GM19438 (cell line): ENCODE results near the gene IFI30.

Experiments
- ATAC-seq: cut with Tn5 transposase; IDR thresholded peaks from one replicate; pipeline ENCODE4 v1.9.1; 2021; ENCODE audit warnings: low read depth; ENCODE audit not compliant: unreplicated experiment

IFI30 gene

DNA sequence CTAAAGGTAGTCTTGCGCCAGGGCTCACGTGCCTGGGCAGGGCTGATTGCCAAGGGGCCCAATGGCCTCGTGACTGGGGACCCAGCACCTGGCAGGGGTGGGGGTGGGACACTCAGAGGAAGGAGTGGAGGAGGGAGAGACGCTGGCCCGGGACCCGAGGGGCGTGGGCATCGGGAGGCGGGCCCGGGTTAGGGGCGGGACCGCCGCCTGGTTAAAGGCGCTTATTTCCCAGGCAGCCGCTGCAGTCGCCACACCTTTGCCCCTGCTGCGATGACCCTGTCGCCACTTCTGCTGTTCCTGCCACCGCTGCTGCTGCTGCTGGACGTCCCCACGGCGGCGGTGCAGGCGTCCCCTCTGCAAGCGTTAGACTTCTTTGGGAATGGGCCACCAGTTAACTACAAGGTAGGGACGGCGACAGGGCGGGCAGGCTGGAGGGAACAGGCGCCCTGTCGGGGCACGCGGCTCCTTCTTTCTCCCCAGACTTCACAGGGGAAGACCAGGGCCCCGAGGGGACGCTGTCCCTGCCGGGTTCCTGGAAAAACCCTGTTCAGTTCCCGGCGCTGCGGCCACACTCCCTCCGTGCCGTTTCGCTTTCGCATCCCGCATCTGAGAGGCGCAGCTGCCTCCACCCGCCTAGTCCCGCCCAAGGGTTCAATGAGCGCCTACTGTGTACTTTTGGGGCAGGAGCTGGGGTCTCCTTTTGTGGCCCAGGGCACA is at the start of gene IFI30:
IFI30 (plus strand) TSS at position 242 of the 717 bp plus-strand sequence; CDS start at position 271, 29 bp downstream.
- peak; percentile 47 for ATAC-seq

DNA sequence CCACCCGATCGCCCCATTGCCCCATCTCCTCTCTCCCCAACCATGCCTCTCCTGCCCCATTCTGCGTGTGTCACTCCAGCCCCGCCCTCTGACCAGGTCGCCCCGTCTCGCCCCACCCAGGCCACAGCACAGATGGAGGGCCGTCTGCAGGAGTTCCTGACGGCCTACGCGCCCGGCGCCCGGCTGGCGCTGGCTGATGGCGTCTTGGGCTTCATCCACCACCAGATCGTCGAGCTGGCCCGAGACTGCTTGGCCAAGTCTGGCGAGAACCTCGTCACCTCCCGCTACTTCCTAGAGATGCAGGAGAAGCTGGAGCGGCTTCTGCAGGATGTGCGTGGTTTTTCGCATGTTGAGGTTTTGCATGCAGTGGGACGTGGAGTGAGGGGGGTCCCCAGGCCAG is 49.8 kb upstream of the IFI30 start:
- ATAC-seq = no peak

DNA sequence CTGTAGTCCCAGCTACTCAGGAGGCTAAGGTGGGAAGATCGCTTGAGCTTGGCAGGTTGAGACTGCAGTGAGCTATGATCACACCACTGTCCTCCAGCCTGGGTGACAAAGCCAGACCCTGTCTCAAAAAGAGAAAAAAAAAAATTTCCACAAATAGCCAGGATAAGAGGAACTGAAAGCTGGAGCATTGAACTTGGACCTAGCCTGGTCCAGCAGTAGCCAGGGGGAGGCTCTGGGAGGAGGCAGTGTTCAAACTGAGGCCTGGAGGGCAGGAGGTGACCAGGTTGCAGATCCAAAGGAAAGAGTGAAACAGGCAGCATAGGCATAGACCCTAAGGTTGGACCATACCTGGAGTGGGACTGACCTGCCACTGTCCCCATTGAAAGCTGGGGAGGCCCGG is 47.5 kb upstream of the IFI30 start:
- ATAC-seq = no peak

DNA sequence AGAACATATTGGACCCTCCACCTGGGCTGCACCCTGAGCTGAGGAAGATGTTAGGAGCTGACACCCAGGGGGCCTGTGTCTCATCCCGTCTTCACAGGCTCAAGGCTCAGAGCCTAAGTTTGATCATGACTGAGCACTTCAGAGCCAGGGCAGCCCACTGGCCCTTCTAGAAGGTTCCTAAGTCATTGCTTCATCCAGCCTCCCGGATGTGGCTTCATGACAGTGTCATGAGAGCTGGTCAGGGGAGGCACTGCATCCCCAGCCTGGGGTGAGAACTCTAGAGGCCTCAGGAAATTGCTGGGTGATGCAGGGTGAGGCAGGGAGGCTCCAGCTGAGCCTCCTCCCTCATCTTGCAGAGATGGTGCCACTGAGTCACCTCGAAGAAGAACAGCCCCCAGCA is 45.6 kb upstream of the IFI30 start:
- ATAC-seq = no peak

DNA sequence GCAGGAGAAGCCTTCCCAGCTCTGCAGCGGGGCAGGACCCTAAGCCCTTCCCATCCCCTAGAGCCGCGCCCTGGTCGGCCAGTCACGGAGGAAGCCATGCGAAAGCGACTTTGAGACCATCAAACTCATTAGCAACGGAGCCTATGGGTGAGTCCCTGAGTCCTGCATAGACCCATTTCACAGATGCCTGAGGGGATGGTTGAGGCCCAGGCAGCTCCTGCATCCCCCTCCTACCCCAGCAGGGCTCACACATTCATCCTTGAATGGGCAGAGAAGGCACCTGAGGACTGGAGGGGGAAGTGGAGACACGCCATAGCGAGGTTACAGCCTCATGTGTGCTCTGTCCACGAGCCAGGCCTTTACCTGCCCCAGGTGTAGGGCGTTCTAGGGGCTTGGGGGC is 44.8 kb upstream of the IFI30 start:
- no peak for ATAC-seq

DNA sequence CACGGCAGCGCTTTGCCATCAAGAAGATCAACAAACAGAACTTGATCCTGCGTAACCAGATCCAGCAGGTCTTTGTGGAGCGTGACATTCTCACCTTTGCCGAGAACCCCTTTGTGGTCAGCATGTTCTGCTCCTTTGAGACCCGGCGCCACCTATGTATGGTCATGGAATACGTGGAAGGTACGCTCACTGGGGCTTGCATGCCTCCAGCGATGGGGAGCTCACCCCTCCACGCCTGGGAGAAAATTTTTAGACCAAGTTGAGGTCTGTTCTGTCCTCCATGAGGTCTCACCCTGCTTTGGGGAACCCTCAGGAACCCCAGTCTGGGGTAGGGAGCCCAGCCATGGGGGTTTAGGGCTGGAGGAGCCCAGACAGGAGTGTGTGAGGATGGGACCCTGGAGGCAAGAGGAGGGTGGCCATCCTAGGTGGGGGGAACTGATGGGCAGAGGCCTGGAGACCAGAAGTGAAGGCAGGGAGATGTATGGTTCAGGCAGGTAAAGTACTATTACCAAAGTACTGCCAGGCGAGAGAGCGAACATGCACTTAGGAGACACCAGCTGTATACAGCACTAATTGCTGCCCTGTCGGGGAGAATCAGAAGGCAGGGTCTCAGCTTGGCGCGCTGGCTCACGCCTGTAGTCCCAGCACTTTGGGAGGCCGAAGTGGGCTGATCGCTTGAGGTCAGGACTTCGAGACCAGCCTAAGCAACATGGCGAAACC is 42.9 kb upstream of the IFI30 start:
- ATAC-seq = no peak

DNA sequence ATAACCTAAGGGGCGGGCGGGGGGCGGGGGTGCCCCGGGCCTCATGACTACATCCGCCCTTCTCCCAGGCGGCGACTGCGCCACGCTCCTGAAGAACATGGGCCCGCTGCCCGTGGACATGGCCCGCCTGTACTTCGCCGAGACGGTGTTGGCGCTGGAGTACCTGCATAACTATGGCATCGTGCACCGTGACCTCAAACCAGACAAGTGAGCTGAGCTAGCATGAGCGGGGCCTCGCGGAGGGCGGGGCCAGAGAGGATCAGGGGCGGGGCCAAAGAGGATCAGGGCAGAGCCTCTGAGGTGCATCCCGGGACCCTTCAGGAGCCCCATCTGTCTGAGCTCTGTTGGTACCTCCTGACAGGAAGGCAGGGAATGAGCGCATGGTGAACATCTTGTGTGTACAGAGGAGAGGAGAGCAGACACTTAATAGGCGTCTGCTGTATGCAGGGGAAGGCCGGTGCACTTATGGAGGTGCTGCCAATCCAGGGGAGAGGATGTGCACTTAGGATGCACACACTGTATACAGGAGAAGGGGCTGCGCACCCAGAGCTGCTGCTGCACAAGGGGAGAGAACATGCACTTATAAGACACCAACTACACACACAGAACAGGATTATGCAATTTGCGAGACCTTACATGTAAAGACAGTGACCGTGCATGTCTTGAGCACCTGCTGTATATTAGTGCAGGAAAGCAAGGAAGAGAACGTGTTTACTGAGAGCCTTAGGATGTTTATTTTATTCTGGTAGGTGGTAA is 41.6 kb upstream of the IFI30 start:
- no peak for ATAC-seq

DNA sequence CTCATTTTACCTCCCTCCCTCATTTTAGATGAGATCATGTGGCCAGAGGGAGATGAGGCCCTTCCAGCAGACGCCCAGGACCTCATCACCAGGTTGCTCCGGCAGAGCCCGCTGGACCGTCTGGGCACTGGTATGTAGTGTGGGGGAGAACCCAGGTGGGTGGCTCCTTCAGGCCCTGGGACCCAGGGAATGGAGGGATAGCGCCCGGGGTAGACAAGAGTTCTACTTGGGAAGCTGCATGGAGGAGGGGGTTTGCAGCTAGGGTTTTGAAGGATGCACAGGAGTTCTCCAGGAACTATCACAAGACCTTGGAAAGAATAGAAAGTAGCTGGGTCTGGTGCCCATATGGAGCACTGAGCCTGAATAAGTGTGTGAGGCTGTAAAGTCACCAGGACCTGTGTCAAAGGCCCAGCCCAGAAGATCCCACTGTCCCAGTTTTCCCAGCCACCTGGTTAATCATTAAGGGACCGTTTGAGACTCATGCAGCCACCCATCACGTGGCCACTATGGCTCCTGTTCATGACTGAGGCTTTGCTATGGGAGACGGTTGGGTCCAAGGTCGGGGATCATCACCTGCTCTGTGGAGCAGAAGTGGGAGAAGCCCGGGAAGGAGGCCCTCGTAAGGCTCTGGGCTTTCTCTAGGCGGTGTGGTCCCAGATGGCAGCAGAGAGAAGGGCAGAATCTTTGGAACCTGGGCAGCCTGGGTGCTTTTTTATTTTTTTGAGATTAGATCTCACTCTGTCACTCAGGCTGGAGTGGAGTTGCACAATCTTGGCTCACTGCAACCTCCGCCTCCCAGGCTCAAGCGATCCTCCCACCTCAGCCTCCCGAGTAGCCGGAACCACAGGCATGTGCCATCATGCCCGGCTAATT is 37.7 kb upstream of the IFI30 start:
- no peak for ATAC-seq

DNA sequence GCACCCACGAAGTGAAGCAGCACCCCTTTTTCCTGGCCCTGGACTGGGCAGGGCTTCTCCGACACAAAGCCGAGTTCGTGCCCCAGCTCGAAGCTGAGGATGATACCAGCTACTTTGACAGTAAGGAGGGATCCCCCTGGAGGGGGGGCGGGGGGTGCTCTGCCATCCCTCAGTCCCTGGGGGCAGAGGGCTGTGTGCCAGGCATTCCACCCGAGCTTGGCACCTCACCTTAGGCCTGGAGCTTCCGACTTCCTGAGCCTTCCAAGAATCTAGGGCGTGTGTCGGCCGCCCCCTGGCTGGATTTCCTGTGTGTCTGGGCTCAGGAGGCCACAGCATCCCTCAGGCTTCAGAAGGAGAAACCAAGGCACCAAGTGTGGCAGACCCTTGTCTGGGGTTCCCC is 36.4 kb upstream of the IFI30 start:
- ATAC-seq = no peak

DNA sequence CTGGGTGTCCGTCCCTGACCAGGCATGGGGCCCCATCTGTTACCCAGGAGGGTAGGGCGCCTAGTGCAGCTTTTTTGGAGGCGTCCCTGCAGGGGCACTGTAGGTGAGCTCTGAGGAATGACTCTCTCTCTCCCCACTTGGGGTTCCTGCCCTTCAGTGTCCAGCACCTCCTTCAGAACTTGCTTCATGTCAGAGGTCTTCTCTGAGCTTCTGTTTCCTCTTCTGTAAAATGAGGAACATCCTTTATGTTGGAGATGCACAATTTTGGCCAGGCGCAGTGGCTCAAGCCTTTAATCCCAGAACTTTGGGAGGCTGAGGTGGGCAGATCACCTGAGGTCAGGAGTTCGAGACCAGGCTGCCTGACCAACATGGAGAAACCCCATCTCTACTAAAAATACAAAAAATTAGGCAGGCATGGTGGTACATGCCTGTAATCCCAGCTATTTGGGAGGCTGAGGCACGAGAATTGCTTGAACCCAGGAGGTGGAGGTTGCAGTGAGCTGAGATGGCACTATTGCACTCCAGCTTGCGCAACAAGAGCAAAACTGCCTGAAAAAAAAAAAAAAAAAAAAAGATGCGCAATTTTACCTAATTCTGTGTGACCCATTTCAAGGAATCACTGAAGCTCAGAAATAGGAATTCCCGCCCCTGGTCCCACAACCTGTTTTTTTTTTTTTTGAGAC is 35.8 kb upstream of the IFI30 start:
- ATAC-seq = no peak

DNA sequence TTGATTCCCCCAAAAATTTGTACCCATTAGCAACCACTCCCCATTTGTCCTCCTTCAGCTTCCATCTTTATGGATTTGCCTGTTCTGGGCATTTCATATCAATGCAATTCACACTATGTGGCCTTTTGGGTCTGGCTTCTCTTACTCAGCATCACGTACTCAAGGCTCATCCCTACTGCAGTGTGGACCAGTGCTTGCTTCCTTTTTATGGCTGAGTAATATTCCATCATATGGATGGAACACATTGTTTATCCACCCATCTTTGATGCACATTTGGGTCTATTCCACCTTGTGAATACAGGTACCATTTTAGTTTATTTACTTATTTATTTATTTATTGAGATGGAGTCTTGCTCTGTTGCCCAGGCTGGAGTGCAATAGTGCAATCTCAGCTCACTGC is 33.1 kb upstream of the IFI30 start:
- no peak for ATAC-seq

DNA sequence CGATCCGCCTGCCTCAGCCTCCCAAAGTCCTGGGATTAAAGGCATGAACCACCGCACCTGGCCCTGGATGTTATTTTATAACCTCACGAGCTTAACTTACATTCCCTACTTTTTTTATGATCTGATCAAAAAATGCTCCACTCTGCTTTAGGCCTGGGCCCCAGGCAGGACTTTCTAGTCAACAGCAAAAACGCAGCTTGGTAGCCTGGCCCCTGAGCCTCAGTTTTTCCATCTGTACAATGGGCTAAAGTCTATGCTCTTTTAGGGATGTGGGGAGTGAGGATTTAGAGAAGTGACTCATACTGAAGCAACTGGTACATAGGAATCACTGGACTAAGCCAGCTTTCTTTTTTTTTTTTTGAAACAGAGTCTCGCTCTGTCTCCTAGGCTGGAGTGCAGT is 32.6 kb upstream of the IFI30 start:
- ATAC-seq = no peak

DNA sequence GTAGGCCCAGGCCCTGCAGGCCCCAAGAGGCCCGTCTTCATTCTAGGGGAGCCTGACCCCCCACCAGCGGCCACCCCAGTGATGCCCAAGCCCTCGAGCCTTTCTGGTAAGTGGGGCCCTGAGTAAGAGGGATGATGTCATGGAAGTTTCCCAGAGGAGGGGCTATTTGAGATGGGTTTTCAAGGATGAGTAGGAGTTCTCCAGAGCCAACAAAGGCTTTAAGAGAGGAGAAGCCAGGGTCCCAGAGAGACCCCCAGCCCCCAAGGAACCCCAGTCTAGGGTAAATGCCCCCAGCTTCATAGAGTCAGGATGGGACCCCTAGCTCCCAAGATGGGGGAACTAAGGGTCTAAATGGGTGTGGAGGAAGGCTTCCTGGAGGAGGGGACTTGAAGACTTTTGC is 29.7 kb upstream of the IFI30 start:
- no peak for ATAC-seq

DNA sequence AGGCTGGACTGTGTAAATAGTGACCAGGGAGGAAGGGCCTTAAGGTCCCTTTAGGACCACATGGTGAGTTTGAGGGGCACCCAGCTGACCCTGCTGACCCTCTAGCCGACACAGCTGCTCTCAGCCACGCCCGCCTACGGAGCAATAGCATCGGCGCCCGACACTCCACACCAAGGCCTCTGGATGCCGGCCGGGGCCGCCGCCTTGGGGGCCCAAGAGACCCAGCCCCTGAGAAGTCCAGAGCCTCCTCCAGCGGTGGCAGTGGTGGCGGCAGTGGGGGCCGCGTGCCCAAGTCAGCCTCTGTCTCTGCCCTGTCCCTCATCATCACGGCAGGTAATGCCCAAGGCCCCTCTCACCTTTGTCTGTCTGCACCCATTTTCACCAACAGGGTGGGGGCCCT is 29.3 kb upstream of the IFI30 start:
- ATAC-seq = no peak

DNA sequence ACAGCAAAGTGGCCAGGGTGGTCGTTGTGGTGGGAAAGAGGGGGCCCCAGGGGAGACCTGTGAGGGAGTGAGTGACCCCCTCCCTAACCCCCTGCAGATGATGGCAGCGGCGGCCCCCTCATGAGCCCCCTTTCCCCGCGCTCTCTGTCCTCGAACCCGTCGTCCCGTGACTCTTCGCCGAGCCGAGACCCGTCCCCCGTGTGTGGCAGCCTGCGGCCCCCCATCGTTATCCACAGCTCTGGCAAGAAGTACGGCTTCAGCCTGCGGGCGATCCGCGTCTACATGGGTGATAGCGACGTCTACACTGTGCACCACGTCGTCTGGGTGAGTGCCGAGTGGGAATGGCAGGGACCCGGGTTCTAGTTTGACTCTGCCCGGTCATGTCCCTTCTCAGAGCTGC is 28.7 kb upstream of the IFI30 start:
- no peak for ATAC-seq

DNA sequence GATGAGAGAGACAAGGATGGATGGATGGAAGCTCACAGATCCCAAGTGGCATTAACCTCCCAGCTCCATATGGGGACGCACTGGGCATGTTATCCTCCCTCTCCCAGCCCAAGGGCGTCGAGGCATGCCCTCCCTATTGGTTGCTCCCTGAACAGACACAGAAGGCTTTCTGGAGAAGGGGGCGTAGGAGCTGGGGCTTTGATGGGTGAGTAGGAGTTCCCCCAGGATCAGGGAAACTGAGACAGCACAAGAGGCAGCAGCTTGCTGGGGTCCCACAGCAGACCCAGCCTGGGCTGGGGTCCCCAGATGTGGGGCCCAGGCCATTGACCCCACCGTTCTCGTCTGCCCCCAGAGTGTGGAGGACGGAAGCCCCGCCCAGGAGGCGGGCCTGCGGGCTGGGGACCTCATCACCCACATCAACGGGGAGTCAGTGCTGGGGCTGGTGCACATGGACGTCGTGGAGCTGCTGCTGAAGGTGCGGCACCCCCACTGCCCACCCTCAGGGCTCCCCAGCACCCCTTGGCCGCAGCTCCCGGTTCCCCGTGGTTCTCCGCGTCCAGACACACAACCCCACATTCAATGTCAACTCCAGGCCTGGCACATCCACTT is 28.1 kb upstream of the IFI30 start:
- ATAC-seq = no peak

DNA sequence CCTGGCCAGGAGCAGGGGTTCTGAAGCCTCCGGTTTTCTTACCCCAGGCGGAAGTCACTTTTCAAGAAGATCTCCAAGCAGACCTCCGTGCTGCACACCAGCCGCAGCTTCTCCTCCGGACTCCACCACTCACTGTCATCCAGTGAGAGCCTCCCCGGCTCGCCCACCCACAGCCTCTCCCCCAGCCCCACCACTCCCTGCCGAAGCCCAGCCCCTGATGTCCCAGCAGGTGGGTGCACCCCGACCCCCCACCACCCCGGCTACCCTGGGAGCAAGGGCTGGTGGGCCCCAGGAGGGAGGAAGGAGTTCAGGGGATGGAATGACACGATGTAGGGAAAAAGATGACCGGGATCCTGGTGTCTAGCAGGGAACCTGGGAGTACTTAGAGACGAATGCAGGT is 26.2 kb upstream of the IFI30 start:
- ATAC-seq = no peak

DNA sequence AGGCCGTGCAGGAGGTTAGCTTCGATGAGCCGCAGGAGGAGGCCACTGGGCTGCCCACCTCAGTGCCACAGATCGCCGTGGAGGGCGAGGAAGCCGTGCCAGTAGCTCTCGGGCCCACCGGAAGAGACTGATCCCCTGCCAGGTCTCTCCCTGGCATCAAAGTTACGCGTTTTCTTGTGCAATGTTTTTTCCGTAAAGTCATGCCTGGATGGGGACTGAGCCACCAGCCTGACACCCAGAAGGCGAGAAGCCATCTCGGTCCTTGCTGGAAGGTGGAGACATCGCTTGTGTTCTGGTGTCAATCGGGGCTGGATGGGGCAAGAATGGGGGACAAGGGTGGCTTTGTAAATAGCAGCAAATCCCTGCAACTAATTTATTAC is 24.0 kb upstream of the IFI30 start:
- no peak for ATAC-seq

DNA sequence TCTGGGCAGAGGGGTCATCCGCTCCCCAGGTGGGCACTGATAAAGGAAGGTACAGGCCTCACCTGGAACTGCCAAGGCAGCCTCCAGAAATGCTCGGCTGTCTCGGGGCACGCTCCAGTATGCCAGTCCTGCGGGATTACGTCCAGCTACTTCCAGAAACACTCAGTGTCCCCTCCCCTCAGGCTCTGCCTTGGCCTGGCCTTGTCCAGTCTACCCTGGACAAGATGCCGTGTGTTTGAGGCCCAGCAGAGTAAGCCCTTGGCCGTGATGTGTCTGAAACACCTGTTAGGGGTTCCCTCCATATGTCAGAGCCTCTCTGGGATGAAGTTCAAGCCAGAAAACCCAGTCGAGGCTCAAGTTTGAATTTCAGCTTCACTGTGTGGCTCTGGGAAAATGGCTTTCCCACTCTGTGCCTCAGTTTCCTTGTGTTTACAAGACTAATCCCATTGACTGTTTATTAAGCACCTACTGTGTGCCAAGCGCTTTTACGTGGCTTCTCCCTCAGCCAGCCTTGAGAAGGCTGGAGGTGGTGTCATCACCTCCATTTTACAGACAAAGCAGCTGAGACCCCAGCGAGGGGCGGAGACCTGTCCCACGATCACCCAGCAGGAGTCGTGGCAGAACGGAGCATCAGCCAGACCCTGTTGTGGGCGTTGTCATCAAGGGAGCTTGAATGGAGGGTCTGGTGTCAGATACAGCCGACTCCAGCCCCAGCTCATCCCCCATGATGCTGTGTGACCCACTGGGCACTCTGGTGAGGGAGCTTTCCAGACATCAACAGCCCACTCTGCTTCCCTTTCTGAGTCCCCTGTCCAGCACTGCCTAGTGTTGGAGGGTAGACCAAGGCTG is 22.6 kb upstream of the IFI30 start:
- no peak for ATAC-seq
